GM23338 (cell line): ENCODE measurements around the gene CCDC92. TPM values are rescaled to one million over a fixed set of nuclear protein-coding genes. Genes with fewer than 3 reads are reported as not detected.

ENCODE experiments used
- ATAC-seq: fragments of 200-7000 bp; cut with Tn5 transposase; 3 replicates; pipeline ENCODE4 v1.9.1; 2020
- DNase-seq: peaks from one replicate; pipeline ENCODE4 v3.0.0-alpha.2; 2015; ENCODE audit warnings: low spot score
- H2AFZ ChIP-seq: fragments of 200-600 bp; sonication (generic); 2 replicates; pipeline ENCODE4 v1.8.0; 2016; ENCODE audit warnings: antibody characterized with exemption, mild to moderate bottlenecking, moderate library complexity
- H3F3A ChIP-seq: fragments of 200-600 bp; sonication (generic); replicated peaks from 2 replicates; pipeline ENCODE4 v1.8.0; 2017; ENCODE audit warnings: antibody characterized with exemption, mixed run types, low read depth
- H3K27ac ChIP-seq: fragments of 200-600 bp; sonication (generic); 2 replicates; pipeline ENCODE4 v1.6.1; 2016; ENCODE audit warnings: low read depth
- H3K27me3 ChIP-seq: fragments of 200-600 bp; sonication (generic); 2 replicates; pipeline ENCODE4 v1.8.0; 2016; ENCODE audit warnings: mild to moderate bottlenecking, mixed run types, moderate library complexity; ENCODE audit not compliant: insufficient read depth
- H3K36me3 ChIP-seq: fragments of 200-600 bp; sonication (generic); 2 replicates; pipeline ENCODE4 v1.8.0; 2016; ENCODE audit warnings: mild to moderate bottlenecking; ENCODE audit not compliant: insufficient read depth
- H3K4me1 ChIP-seq: fragments of 200-600 bp; sonication (generic); 2 replicates; pipeline ENCODE4 v1.8.0; 2016; ENCODE audit warnings: mild to moderate bottlenecking, moderate library complexity; ENCODE audit not compliant: insufficient read depth
- H3K4me2 ChIP-seq: fragments of 200-600 bp; sonication (generic); 2 replicates; pipeline ENCODE4 v1.7.1; 2017; ENCODE audit warnings: mixed run types
- H3K4me3 ChIP-seq: fragments of 200-600 bp; sonication (generic); 2 replicates; pipeline ENCODE4 v1.6.1; 2016; ENCODE audit warnings: mixed run types
- H3K79me2 ChIP-seq: fragments of 200-600 bp; sonication (generic); replicated peaks from 2 replicates; pipeline ENCODE4 v1.8.0; 2017; ENCODE audit warnings: mild to moderate bottlenecking; ENCODE audit not compliant: insufficient read depth
- H3K9me2 ChIP-seq: fragments of 200-600 bp; sonication (generic); 2 replicates; pipeline ENCODE4 v1.8.0; 2017; ENCODE audit not compliant: insufficient read depth
- H4K20me1 ChIP-seq: fragments of 200-600 bp; sonication (generic); replicated peaks from 2 replicates; pipeline ENCODE4 v1.8.0; 2017; ENCODE audit warnings: mild to moderate bottlenecking; ENCODE audit not compliant: insufficient read depth
- H3K27ac Mint-ChIP-seq: 2 replicates; pipeline ENCODE4 v1.8.0; 2020; ENCODE audit warnings: inconsistent platforms, mild to moderate bottlenecking, moderate library complexity, mixed read lengths
- H3K27me3 Mint-ChIP-seq: 3 replicates; pipeline ENCODE4 v1.8.0; 2022; ENCODE audit warnings: low read depth, mild to moderate bottlenecking, moderate library complexity, mixed read lengths, inconsistent platforms; ENCODE audit not compliant: insufficient read depth, poor library complexity
- H3K36me3 Mint-ChIP-seq: 3 replicates; pipeline ENCODE4 v1.8.0; 2021; ENCODE audit warnings: low read depth, mild to moderate bottlenecking, inconsistent platforms, moderate library complexity, mixed read lengths
- H3K4me1 Mint-ChIP-seq: 3 replicates; pipeline ENCODE4 v1.8.0; 2020; ENCODE audit warnings: mild to moderate bottlenecking, inconsistent platforms, mixed read lengths
- H3K4me3 Mint-ChIP-seq: 3 replicates; pipeline ENCODE4 v1.8.0; 2021; ENCODE audit warnings: moderate library complexity, mild to moderate bottlenecking, inconsistent platforms, mixed read lengths
- H3K9me3 Mint-ChIP-seq: 3 replicates; pipeline ENCODE4 v1.8.0; 2020; ENCODE audit warnings: moderate library complexity, mild to moderate bottlenecking, inconsistent platforms, mixed read lengths
- CREB1 ChIP-seq: fragments of 250-450 bp; sonication (Bioruptor Pico); IDR thresholded peaks from 2 replicates; pipeline ENCODE4 v1.5.0; 2020; ENCODE audit warnings: low read depth, mild to moderate bottlenecking, moderate library complexity
- ETS1 ChIP-seq: IDR thresholded peaks from 2 replicates; pipeline ENCODE4 v1.6.1; 2016; ENCODE audit warnings: antibody characterized with exemption
- EZH2 ChIP-seq: fragments of 200-600 bp; sonication (generic); IDR thresholded peaks from one replicate; pipeline ENCODE4 v1.8.0; 2017; ENCODE audit warnings: antibody characterized with exemption, mild to moderate bottlenecking, low read depth; ENCODE audit not compliant: unreplicated experiment
- EZH2phosphoT487 ChIP-seq: fragments of 200-600 bp; sonication (generic); IDR thresholded peaks from one replicate; pipeline ENCODE4 v1.8.1; 2018; ENCODE audit warnings: antibody characterized with exemption; ENCODE audit not compliant: unreplicated experiment
- JUNB ChIP-seq: IDR thresholded peaks from one replicate; pipeline ENCODE4 v1.6.1; 2016; ENCODE audit warnings: antibody characterized with exemption; ENCODE audit not compliant: unreplicated experiment
- NANOG ChIP-seq: IDR thresholded peaks from 2 replicates; pipeline ENCODE4 v1.6.1; 2016; ENCODE audit warnings: antibody characterized with exemption, borderline replicate concordance
- POLR2AphosphoS5 ChIP-seq: IDR thresholded peaks from 2 replicates; pipeline ENCODE4 v1.6.1; 2016; ENCODE audit warnings: antibody characterized with exemption, low read depth
- REST ChIP-seq: IDR thresholded peaks from one replicate; pipeline ENCODE4 v1.6.1; 2018; ENCODE audit warnings: antibody characterized with exemption; ENCODE audit not compliant: unreplicated experiment
- ZNF114 ChIP-seq: fragments of 250-450 bp; sonication (Bioruptor Pico); IDR thresholded peaks from 2 replicates; pipeline ENCODE4 v1.5.0; 2020; ENCODE audit warnings: mild to moderate bottlenecking, moderate library complexity
- ZNF331 ChIP-seq: fragments of 250-450 bp; sonication (Bioruptor Pico); IDR thresholded peaks from 2 replicates; pipeline ENCODE4 v1.5.0; 2020; ENCODE audit warnings: low read depth, mild to moderate bottlenecking, moderate library complexity
- ZNF462 ChIP-seq: fragments of 250-450 bp; sonication (Bioruptor Pico); IDR thresholded peaks from 2 replicates; pipeline ENCODE4 v1.5.0; 2020; ENCODE audit warnings: mild to moderate bottlenecking, moderate library complexity
- polyA plus RNA-seq: library from polyadenylated mRNA; unstranded; fragments of >200 nt; fragmentation: Nextera tagmentation; extraction: Ambion mirVana; gene quantifications from 2 replicates; pipeline ENCODE4 v1.2.1, GENCODE V29; 2016
- total RNA-seq: library from RNA; depleted of rRNA; stranded (reverse); fragments of >200 nt; shearing (Covaris generic); gene quantifications from 2 replicates; pipeline ENCODE4 v1.2.3, GENCODE V29; 2014

The CCDC92 gene
- total and polyA plus RNA-seq, 2 experiments from 2014 or later: 0.08 to 0.31 TPM

GRCh38 chr12:123899368-123899767 is 73.3 kb downstream of the CCDC92 start:
- Mint-ChIP-seq H3K4me1 (peaks cover 8% of the 10 kb centered on the region), H3K9me3 (peaks cover 13% of the 10 kb centered on the region)
- TF ChIP-seq ZNF462 (CRISPR knock-in tag): no peak
- TF ChIP-seq POLR2AphosphoS5: no peak
- no peak for TF ChIP-seq EZH2phosphoT487
- no peak for TF ChIP-seq EZH2
- no peak for TF ChIP-seq JUNB
- no peak for TF ChIP-seq CREB1 (CRISPR knock-in tag)
- TF ChIP-seq ZNF114: no peak
- no peak for TF ChIP-seq REST
- no peak for TF ChIP-seq ZNF331
- TF ChIP-seq NANOG: no peak
- TF ChIP-seq ETS1: no peak

More at GRCh38 chr12:123899368-123899767, 73.3 kb downstream of the CCDC92 start:
- Histone ChIP-seq H3K27me3 (no peaks in the 10 kb centered on the region), H2AFZ (no peak overlapping the region), H3K27ac (no peak overlapping the region), H3K79me2 (no peaks in the 10 kb centered on the region), H3K4me1 (peaks cover 4% of the 10 kb centered on the region; the same call in 1 of the 2 replicates), H4K20me1 (no peaks in the 10 kb centered on the region), H3F3A (no peaks in the 10 kb centered on the region), H3K4me2 (no peak overlapping the region), H3K36me3 (no peaks in the 10 kb centered on the region), H3K4me3 (no peak overlapping the region), H3K9me2 (no peaks in the 10 kb centered on the region)
- H3K4me3 Mint-ChIP-seq: no peak overlapping the region
- peaks cover 6% of the 10 kb centered on the region for H3K36me3 Mint-ChIP-seq
- DNase-seq (no peak), ATAC-seq (no peak)
- no peak overlapping the region for H3K27ac Mint-ChIP-seq
- H3K27me3 Mint-ChIP-seq: peaks cover 17% of the 10 kb centered on the region
